NCI-H128 (cell line): ENCODE measurements around the gene PFKFB4.
A peak's percentile ranks its signal among the peaks of the same experiment; 100 is the strongest.

Source experiments
- DNase-seq: peaks from one replicate; lab custom pipeline; 2025; ENCODE audit not compliant: unreplicated experiment; lab: John Stamatoyannopoulos, UW

PFKFB4 gene

DNA sequence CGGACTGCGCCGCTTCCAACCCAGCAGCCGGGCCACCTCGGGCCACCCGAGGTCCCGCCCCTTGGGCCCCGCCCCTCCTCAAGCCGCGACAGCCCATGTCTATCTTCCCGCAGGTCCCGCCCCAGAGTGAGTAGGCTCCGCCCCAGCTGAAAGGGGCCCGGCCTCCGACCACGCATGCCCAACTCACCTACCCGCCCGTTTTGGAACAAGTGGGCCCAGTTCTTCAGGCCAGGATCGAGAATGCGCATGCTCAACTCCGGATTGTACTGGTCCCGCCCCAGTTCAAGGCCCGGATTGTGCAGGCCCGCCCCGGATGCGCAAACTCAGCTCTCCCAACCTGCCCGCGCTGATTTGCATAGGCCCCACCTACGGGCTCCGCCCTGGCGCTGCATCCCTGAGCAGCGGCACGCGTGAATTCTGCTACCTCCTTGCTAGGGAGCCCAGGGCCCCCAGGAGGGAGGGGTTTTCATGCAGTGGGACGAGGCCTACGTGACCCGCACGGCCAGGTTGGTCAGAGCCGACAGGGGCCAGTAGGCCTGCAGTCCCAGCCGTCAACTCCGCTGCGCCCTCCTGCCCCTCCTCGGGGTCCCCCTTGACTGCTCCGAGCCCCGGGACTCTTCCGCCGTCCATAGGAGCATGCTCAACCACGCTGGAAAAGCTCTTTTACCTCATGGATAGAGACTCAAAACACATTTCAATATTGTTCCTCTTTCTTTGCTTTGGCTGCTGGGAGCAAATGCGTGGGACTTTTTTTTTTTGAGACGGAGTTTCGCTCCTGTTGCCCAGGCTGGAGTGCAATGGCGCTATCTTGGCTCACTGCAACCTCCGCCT lies at the start of gene PFKFB4:
TSS of gene PFKFB4 (minus strand) at position 8 of the 831 bp plus-strand sequence. CDS start 26 bp downstream, outside the sequence.
- DNase-seq: peak; percentile 97

DNA sequence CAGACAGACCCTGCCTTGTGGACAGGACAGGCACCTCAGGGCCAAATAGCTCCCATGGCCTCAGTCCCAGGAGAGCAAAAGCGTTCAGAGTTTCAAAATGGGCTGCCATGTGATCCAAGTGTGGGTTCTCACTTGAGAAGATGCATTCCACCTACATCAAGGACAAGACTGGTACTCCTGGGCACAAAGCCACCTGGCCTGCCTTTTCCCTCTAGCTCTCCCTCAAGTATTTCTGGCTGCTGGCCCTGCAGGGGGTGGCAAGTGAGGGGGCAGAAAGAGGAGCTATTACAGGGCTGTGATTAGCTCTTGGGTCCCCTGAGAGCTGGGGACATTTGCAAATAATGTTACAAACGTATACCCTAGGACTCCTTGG lies 45.0 kb upstream of the PFKFB4 start:
- no peak for DNase-seq

DNA sequence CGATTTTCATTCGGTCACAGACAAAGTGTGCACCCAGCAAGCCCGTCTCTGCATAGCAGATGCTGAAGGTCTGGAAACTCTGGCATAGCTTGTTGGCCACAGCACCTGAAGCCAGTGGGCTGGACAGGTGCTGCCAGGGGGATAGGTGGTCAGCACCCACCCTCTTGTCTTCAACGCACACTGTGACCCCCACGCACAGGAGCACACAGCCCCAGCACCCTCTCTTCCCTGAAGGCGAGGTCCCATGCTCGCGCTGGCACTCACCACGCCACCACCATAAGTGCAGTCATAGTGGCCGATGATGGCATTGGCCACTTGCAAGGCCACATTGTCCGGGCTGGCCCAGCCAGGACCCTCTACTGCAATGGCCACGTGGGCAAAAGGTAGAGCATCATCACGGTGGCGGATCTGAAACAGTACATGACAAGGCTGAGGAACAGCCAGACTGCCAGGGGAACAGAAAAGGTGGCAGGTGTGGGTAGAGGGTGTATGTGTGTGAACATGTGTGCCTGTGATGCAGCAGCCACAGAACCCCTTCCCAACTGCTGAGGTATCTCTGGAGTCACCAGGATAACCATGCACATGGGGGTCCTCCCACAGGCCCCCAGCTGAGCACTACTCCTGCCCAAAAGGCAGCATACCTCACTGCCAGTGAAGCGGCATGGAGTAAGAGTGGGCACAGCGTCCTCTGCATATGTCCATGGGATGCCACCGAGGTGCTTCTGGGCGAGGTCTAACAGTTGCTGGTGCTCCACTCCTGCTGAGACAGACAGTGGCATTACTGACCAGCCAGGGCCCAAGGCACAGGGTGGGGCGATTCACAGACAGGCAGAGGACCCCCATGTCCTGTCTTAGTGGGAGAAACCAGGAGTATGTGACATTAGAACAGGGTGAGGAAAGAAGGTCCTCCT lies 44.4 kb upstream of the PFKFB4 start:
- DNase-seq: no peak

DNA sequence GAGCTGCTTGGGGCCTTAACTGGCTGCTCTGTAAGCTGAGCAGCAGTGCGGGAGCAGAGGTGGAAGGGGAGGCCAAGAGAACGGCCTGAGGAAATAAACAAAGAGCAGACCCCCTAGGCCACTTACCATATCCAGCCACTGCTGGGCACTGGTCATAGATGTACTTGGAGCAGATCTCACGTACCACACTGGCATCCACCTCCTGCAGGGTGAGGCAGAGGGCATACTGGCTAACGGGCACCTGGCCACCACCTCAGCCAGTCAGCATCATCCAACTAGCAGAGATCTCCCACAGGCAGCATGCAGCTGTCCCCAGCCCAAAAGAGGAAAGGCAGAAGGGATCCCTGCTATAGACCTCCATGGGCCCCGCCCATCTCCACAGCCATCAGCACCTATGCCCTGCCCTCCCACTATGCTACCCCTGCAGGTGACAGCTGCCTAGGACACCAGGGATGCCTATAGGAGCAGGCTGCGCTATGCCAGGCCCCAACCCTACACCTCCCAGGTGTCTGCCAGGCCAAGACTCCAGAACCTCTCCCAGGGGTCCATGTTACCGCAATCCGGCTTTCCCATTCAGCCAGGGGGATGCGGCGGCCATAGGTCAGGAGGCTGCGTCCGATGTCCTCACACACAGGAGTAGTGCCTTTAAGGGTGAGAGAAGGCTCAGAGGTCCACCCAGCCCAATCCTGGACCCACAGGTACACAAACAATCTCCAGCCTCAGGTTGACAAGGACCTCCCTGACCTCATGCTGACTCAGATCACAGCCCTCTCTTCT lies 43.1 kb upstream of the PFKFB4 start:
- no peak for DNase-seq

- no peak for DNase-seq
These were observed 42.5 kb upstream of the PFKFB4 start for GRCh38 chr3:48599077-48599501.

DNA sequence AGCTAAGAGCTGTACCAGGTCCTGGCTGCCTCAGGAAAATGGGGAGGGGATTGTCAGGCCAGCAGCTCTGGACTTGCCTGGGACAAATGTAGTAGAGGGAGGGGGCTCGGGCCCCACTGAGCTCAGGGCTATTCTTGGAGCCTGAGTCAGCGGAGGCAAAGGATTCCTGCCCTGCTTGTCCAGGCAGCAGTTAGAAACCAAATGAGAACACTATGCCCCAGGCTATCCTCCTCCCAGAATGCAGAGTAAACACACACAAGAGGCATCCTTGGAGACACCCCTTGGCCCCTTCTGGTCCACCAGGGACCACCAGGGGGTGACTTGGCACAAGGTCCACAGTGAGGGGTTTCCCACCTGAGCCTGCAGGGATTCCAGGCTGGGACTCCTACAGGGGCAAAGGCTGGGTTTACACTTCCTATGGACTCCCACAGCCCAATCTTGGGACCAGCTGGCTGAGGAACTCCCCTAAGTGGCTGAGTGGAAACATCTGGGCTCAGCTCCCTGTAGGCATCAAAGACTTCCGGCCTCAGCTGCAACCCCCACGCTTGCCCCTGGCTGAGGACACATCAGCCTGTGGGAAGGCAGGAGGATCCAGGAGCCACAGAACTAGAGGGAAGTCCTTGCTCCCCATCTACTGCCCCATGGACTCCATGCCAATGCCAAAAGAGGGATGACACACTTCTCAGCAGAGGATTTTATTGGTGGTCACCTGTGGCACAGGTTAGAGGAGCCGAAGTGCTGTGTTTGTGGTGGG lies 41.9 kb upstream of the PFKFB4 start:
- no peak for DNase-seq

GRCh38 chr3:48597408-48597800 lies 40.8 kb upstream of the PFKFB4 start:
- no peak for DNase-seq

- DNase-seq: no peak
These were observed 40.2 kb upstream of the PFKFB4 start for GRCh38 chr3:48596676-48597407.

DNA sequence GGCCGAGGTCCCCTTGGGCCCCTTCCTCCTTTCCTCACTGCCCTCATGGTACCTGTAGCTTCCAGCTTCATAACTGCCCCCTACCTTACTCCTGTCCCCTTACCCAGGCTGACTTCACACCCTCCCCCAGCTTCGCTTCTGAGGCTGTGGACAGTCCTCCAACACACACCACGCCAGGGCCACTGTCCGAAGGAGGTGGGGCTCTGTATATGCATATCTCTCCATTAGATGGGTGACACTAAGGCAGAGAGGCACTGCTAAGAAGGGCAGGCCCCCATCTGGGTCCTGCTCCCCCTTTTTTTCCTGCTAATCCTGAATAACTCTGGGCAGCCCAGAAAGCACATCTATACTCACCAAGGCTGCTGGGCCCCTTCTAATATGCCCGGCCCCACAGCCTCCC lies 39.6 kb upstream of the PFKFB4 start:
- DNase-seq: no peak

DNA sequence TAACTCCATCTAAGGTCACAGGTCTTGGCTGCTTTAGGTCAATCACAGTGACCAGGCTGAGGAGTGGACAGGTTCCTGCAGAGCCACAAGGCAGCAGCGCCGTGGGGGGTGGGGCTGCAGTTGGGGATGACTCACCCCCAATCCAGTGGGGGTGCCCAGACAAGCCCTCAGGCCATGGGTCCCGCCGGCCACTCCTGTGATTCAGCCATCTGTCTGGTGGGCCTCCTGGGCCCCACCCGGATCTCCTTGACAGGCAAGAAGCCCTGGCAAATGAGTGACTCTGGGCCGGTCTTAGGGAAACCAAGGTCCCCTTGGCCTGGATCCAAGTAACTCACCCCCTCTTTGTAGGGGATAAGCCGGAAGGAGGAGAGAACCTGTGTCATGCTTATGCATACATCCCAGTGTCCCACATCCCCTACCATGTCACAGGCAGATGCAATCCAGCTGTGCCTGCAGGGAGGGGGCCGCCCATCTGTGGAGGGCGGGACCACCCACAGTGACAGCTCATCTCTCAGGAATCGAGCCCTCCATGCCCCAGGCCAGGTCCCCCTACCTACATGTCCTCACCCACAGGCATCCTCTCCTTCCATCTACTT lies 39.0 kb upstream of the PFKFB4 start:
- DNase-seq: no peak

GRCh38 chr3:48595075-48595525 lies 38.5 kb upstream of the PFKFB4 start, which contains the start of gene COL7A1:
Gene COL7A1 (minus strand): TSS chr3:48595329. CDS start chr3:48595159, 170 bp downstream.
- DNase-seq: no peak

DNA sequence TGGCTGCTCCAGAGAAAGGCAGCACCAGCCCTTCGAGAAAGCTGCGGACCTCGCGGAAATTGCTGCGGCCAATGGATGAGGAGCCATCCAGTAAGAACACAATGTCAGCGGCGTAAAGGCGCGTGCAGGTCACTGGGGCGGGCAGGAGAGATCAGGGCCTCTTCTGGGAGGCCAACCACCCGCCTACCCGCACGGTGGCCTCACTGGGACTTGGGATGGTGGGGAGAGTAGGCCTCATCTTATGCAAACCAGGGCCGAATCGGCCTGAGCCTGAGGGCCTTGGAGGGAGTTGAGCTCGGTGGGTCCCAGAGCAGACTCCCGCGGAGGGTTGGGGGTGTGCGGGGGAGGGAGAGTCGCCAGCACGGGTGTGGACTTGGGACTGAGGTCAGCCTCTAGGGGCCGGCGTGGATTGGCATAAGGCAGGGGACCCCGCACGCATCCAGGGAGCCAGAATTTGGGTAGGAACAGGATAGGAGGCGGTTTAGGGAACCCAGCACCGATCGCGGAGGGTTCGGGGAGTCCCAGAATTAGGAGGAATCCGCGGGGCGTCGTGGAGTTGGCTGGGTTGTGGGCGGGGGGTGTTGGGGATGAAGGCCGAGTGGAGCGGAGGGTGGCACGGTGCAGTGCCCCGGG lies 37.9 kb upstream of the PFKFB4 start:
- DNase-seq: no peak

GRCh38 chr3:48593337-48593736 lies 36.7 kb upstream of the PFKFB4 start:
- no peak for DNase-seq

GRCh38 chr3:48592519-48593087 lies 36.0 kb upstream of the PFKFB4 start:
- no peak for DNase-seq

DNA sequence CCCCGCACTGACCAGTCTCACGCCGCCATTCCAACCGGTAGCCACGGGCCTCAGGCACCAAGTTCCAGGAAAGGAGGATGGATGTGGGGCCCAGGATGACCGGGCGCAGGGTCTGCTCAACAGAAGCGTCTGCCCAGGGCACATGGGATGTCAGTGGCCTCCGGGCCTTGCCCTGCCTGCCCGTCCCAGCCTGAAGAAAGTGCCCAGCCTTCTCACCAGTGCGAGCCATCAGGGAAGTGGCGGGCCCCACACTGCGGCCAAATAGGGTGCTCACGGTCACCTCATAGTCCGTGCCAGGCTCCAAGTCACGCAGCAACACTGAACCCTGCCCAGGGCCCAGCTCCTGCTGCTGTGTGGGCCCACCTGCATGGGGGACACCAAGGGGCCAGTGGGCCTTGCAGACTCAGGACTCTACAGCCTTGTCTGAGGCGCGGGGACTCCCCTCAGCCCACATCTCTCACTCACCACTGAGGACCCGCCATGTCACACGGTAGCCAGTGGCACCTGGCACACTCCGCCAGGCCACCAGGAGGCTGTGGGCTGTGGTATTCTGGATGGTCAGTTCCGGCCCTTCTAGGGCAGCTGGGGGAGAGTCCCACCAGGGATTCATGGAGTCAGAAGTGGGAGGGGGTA lies 35.4 kb upstream of the PFKFB4 start:
- no peak for DNase-seq

DNA sequence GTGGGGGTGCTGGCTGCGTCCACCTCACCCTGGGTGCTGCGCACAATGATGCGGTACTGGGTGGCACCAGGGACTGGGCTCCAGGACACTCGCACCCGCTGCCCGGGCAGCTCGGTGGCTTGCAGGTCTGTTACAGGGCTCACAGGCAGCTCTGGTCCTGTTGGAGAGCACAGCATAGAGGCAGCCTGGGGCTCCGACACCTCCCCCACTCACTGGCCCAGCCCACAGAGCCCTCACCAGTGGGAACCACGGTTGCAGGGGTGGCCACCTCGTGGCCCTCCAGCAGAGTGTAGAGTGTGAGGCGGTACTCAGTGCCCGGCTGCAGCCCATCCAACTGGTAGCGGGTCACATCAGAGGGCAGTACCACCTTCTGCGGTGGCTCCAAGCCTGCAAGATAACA lies 34.8 kb upstream of the PFKFB4 start:
- DNase-seq: no peak

GRCh38 chr3:48588230-48588629 lies 31.6 kb upstream of the PFKFB4 start:
- DNase-seq: no peak

DNA sequence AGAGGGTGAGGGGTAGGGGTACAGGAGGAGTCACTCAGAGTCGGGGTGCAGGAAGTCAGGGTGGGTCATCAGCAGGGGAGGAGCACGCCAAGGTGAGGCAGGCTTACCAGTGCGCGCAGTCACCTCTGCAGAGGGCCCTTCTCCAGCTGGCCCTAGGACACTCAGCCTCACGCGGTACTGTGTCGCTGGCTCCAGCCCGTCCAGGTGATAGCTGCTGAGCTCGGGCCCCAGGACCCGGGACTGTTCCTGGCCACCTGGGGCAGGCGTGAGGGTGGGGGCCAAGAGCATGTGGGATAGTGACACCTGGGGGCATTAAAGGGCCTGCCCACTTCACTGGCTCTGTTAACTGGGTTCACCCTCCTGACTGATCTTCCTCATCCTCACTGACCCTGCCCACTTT lies 31.1 kb upstream of the PFKFB4 start:
- no peak for DNase-seq
